GM12878 (cell line): Measurements from ENCODE around the gene IGIP. TPM values are rescaled to one million over a fixed set of nuclear protein-coding genes. Genes with fewer than 3 reads are reported as not detected.
A peak's percentile ranks its signal among the peaks of the same experiment; 100 is the strongest.

Source experiments
- ATAC-seq: fragments of 200-7000 bp; cut with Tn5 transposase; 3 replicates; pipeline ENCODE4 v1.9.1; 2020; ENCODE audit warnings: mild to moderate bottlenecking, moderate library complexity
- BruUV-seq: library from RNA; stranded (reverse); fragments of 400-500 nt; replicated peaks from 2 replicates; lab custom pipeline; 2021; lab: Mats Ljungman, UMichigan
- CTCF ChIA-PET: fragments of 300-600 bp; sonication (Branson Sonifier 250); formaldehyde crosslinking; extraction: SDS; loops from one replicate; lab custom pipeline; 2021; ENCODE audit warnings: inconsistent platforms; lab: Yijun Ruan, JAX
- POLR2A ChIA-PET: fragments of 350-600 bp; formaldehyde crosslinking; extraction: SDS; loops from one replicate; lab custom pipeline; 2021; ENCODE audit warnings: inconsistent platforms; lab: Charles Lee
- RAD21 ChIA-PET: fragments of 300-600 bp; sonication (Branson Sonifier 250); formaldehyde crosslinking; loops from one replicate; lab custom pipeline; 2023; ENCODE audit warnings: antibody characterized with exemption; ENCODE audit not compliant: unreplicated experiment; lab: Charles Lee
- SMC1A ChIA-PET: fragments of 300-600 bp; sonication (Branson Sonifier 250); formaldehyde crosslinking; loops from one replicate; lab custom pipeline; 2023; ENCODE audit not compliant: unreplicated experiment, uncharacterized antibody; lab: Charles Lee
- DNase-seq: peaks from one replicate; pipeline ENCODE4 v3.0.0-alpha.2; 2011; ENCODE audit warnings: low read depth, low spot score
- FAIRE-seq: peaks from 3 replicates; lab custom pipeline; 2011; peaks lifted over from hg19 to GRCh38; lab: Jason Lieb, UNC
- H2AFZ ChIP-seq: 2 replicates; pipeline ENCODE4 v1.6.0; 2011; ENCODE audit warnings: low read depth, low read length, control low read depth; ENCODE audit not compliant: control insufficient read depth
- H3K27ac ChIP-seq: 2 replicates; pipeline ENCODE4 v1.5.1; 2011; ENCODE audit warnings: control low read depth; ENCODE audit not compliant: control insufficient read depth, insufficient read depth
- H3K27me3 ChIP-seq, 2 experiments: replicated peaks in 1 of 2; 2 replicates each; pipeline versions ENCODE4 v1.6.0 to v1.6.1; 2011; ENCODE audit warnings: low read length in 1 of 2; ENCODE audit not compliant: control insufficient read depth in 2 of 2, insufficient read depth in 2 of 2
- H3K36me3 ChIP-seq, 2 experiments: 2 replicates each; pipeline ENCODE4 v1.5.1; 2011; ENCODE audit warnings: low read length in 1 of 2; ENCODE audit not compliant: control insufficient read depth in 2 of 2, insufficient read depth in 2 of 2
- H3K4me1 ChIP-seq: 2 replicates; pipeline ENCODE4 v1.6.1; 2011; ENCODE audit warnings: mild to moderate bottlenecking, low read length, moderate library complexity, mixed read lengths; ENCODE audit not compliant: control insufficient read depth, insufficient read depth
- H3K4me2 ChIP-seq: 2 replicates; pipeline ENCODE4 v1.6.0; 2011; ENCODE audit warnings: control low read depth; ENCODE audit not compliant: control insufficient read depth, insufficient read depth
- H3K4me3 ChIP-seq: fragments of 200-600 bp; sonication (generic); 2 replicates; pipeline ENCODE4 v1.5.1; 2016
- H3K79me2 ChIP-seq: 2 replicates; pipeline ENCODE4 v1.6.0; 2011; ENCODE audit warnings: low read length; ENCODE audit not compliant: control insufficient read depth, insufficient read depth
- H3K9ac ChIP-seq: 2 replicates; pipeline ENCODE4 v1.8.0; 2011; ENCODE audit warnings: low read length, control low read depth, mixed read lengths; ENCODE audit not compliant: control insufficient read depth, insufficient read depth
- H3K9me3 ChIP-seq: replicated peaks from 3 replicates; pipeline ENCODE4 v1.5.1; 2011; ENCODE audit warnings: mild to moderate bottlenecking, low read length; ENCODE audit not compliant: control insufficient read depth, insufficient read depth
- H4K20me1 ChIP-seq: 2 replicates; pipeline ENCODE4 v1.6.0; 2011; ENCODE audit not compliant: control insufficient read depth, insufficient read depth
- NBN ChIP-seq: fragments of 450-650 bp; IDR thresholded peaks from 2 replicates; pipeline ENCODE4 v1.6.1; 2016
- SMC3 ChIP-seq: IDR thresholded peaks from 2 replicates; pipeline ENCODE4 v1.6.1; 2011; ENCODE audit warnings: low read length, improper control_type of control experiment, borderline replicate concordance
- ZSCAN29 ChIP-seq: fragments of 450-650 bp; IDR thresholded peaks from 2 replicates; pipeline ENCODE4 v1.6.1; 2017; ENCODE audit warnings: mild to moderate bottlenecking, moderate library complexity
- WGBS: methylation state at CpG from one replicate; pipeline ENCODE4 v1.1.6; 2016; ENCODE audit warnings: low lambda C conversion rate; ENCODE audit not compliant: insufficient replicate concordance, insufficient coverage; ENCODE audit errors: missing lambda C conversion rate; 5-methylcytosine and 5-hydroxymethylcytosine counted together
- in situ Hi-C: fragments of 300-500 bp; cut with MboI; formaldehyde crosslinking; loops from 9 replicates; pipeline ENCODE4 v1.14.3; 2018; ENCODE audit warnings: mixed read lengths
- intact Hi-C: fragments of 100-400 bp; cut with micrococcal nuclease; formaldehyde crosslinking; loops from one replicate; pipeline ENCODE4 v1.14.2; 2022; ENCODE audit not compliant: unreplicated experiment
- polyA plus RNA-seq, 11 experiments: library from polyadenylated mRNA; depleted of rRNA in 4 of 11; unstranded in 6 of 11; stranded (reverse) in 5 of 11; fragments of >200 nt; fragmentation: Nextera tagmentation in 4 of 11; fragmentation: Illumina TruSeq in 1 of 11; extraction: Ambion mirVana in 4 of 11; extraction: Trizol in 1 of 11; gene quantifications; 1 replicate in 1 of 11; 2 replicates in 10 of 11; pipeline versions ENCODE4 v1.2.1 to v1.2.3, GENCODE V29; 2011 to 2016; ENCODE audit warnings: inconsistent platforms in 2 of 11, missing spikeins in 2 of 11, low read depth in 1 of 11
- total RNA-seq, 4 experiments: library from RNA; depleted of rRNA in 3 of 4; stranded (reverse); fragments of >200 nt in 3 of 4; fragmentation: Illumina TruSeq in 1 of 4; extraction: Trizol in 1 of 4; gene quantifications; 2 replicates each; pipeline versions ENCODE4 v1.2.1 to v1.2.3, GENCODE V29; 2013 to 2021
- TF ChIP-seq, protein P1 (sequence below): fragments of 450-650 bp; formaldehyde crosslinking; IDR thresholded peaks from 2 replicates; pipeline ENCODE4 v1.5.0; 2022; ENCODE audit warnings: mild to moderate bottlenecking, missing genetic modification characterization

The IGIP gene
- total and polyA plus RNA-seq, 10 of the 15 experiments (the other 5 are each of a cell fraction or from before 2014, with no cell fraction given), result 0.58 to 3.3 (median 1.9) TPM

DNA sequence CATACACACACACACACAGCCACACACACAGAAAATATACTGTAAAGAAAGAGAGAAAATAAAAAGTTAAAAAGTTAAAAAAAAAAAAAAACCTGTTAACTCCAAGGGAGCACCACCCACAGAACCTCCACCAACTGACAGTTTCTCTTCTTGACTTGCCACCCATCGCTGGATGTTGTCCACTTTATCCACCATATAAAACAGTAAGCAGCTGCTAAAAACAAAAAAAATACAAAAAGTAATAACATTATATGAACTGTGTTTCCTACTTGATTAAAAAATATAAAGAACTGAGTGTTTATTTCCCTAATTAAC lies 10.6 kb upstream of the IGIP start (continued):
- TF ChIP-seq NBN, result peak; percentile 40; the same call in 1 of the 2 replicates
- TF ChIP-seq SMC3, result no peak

DNA sequence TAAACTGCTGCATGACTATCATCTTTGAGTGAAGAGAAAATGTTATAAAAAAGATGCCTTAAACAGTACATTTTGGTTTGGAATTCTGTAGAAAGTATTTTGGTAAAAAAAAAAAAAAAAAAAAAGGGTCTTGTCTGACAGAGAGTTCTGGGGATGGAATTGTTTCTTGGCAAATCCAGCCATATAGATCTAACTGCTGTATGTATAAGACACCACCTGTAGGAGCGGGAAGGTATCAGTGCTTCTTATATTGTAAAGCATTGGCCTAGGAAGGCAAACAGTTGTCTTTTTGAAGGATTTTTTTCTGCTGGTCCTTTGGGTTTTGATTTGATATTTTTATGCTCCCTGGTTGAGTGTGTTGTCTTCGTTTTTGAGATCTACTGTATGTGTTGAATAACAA lies 9.0 kb upstream of the IGIP start:
- H3K4me3 ChIP-seq, result no peak overlapping the region
- intact Hi-C loops, result loop anchor here (2.0 kb wide), 1 partner anchor 28 kb away; no protein-coding TSS in a partner anchor
- RAD21 ChIA-PET, result interaction anchor here (0.7 to 2.8 kb wide), 6 partner anchors 11 to 602 kb away, joined by 3 to 11 read pairs (median 5); no protein-coding TSS in a partner anchor
- WGBS, result 81% methylated on average over 2 of the region's 2 CpGs
- H3K36me3 ChIP-seq, result no peaks in the 10 kb centered on the region
- TF ChIP-seq, protein P1, sequence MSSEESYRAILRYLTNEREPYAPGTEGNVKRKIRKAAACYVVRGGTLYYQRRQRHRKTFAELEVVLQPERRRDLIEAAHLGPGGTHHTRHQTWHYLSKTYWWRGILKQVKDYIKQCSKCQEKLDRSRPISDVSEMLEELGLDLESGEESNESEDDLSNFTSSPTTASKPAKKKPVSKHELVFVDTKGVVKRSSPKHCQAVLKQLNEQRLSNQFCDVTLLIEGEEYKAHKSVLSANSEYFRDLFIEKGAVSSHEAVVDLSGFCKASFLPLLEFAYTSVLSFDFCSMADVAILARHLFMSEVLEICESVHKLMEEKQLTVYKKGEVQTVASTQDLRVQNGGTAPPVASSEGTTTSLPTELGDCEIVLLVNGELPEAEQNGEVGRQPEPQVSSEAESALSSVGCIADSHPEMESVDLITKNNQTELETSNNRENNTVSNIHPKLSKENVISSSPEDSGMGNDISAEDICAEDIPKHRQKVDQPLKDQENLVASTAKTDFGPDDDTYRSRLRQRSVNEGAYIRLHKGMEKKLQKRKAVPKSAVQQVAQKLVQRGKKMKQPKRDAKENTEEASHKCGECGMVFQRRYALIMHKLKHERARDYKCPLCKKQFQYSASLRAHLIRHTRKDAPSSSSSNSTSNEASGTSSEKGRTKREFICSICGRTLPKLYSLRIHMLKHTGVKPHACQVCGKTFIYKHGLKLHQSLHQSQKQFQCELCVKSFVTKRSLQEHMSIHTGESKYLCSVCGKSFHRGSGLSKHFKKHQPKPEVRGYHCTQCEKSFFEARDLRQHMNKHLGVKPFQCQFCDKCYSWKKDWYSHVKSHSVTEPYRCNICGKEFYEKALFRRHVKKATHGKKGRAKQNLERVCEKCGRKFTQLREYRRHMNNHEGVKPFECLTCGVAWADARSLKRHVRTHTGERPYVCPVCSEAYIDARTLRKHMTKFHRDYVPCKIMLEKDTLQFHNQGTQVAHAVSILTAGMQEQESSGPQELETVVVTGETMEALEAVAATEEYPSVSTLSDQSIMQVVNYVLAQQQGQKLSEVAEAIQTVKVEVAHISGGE (CRISPR knock-in tag), result no peak
- no peak for TF ChIP-seq ZSCAN29
- peaks cover 40% of the 10 kb centered on the region for H3K79me2 ChIP-seq
- no peak overlapping the region for H3K9ac ChIP-seq
- no peak for FAIRE-seq
- SMC1A ChIA-PET, result interaction anchor here (0.7 to 2.1 kb wide), 9 partner anchors 10 to 64 kb away, joined by 3 to 15 read pairs (median 4); no protein-coding TSS in a partner anchor
- no peak overlapping the region for H3K27ac ChIP-seq
- BruUV-seq, result no TSS peak
- ATAC-seq, result no peak
- CTCF ChIA-PET, result interaction anchor here (0.7 to 3.2 kb wide), 10 partner anchors 8 to 41 kb away, joined by 3 to 30 read pairs (median 4); no protein-coding TSS in a partner anchor
- H4K20me1 ChIP-seq, result no peaks in the 10 kb centered on the region
- no peak overlapping the region for H3K4me2 ChIP-seq
- H2AFZ ChIP-seq, result no peak overlapping the region
- peaks cover 15% of the 10 kb centered on the region for H3K4me1 ChIP-seq
- no peaks in the 10 kb centered on the region for H3K27me3 ChIP-seq
- H3K9me3 ChIP-seq, result no peaks in the 10 kb centered on the region
- POLR2A ChIA-PET, result interaction anchor here (0.5 to 0.6 kb wide), 2 partner anchors 169 to 471 kb away, joined by 3 to 8 read pairs; no protein-coding TSS in a partner anchor
- in situ Hi-C loops, result no loop called here
- DNase-seq, result no peak
